T-helper 1 cell (primary cell): Measurements from ENCODE around the gene ZNF618.
A peak's percentile ranks its signal among the peaks of the same experiment; 100 is the strongest.

Experiments
- DNase-seq, 5 donors: peaks; one replicate each; pipeline ENCODE4 v3.0.0-alpha.2; 2012 to 2020

Gene ZNF618

DNA sequence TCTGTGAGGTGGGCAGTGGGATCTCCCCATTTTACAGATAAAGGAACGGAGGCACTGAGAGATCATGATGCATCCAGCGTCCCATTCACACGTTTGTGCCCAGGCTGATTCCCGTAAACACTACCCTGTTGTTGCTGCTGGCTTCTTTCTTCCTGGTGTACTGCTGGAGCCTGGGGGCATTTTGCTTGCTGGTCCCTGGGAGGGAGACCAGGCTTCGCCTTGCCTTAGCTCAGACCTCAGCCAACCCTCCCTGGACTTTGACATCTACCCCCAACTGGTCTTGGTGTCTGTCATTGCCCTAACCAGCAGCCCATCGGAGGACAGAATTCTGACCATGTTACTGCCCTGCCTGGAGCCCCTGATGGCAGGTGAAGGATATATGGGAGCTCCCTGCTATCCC, 82.4 kb downstream of the ZNF618 start:
- DNase-seq: no peak

DNA sequence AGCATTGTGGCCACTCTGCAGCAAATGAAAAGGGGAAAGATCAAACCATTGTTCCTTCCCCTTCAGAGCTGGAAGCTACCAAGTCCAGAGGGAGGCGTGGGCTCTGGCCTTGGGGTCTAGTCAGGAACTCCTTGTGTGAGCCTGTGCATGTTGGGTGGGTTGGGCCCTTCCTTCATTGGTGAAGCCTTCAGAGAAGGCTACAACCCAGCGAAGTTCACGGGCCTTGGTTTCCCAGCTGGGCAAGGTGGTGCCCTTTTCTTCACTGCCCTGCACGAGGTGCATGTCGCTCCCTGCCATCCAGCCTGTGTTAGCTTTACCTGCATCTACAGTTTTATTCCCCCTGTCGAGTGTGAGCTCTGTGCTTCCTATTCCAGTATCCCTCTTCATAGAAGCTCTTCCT, 84.7 kb downstream of the ZNF618 start:
- DNase-seq: no peak

DNA sequence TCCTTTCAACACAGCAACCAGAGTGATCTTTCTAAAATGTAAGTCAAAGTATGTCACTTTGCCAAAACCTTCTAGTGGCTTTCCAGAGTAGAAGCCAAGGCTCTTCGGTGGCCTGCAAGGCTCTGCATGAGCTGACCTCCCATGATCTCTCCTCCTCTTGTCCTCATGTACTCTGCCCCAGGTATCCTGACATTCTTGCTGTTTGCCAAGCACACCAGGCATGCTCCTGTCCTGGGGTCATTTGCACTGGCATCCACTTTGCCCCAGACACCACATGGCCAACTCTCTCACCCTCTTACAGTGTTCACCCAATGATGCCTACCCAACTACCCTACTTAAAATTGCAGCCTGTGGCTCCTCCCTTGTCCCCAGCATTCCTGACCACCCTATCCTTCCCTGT, 86.3 kb downstream of the ZNF618 start:
- no peak for DNase-seq

DNA sequence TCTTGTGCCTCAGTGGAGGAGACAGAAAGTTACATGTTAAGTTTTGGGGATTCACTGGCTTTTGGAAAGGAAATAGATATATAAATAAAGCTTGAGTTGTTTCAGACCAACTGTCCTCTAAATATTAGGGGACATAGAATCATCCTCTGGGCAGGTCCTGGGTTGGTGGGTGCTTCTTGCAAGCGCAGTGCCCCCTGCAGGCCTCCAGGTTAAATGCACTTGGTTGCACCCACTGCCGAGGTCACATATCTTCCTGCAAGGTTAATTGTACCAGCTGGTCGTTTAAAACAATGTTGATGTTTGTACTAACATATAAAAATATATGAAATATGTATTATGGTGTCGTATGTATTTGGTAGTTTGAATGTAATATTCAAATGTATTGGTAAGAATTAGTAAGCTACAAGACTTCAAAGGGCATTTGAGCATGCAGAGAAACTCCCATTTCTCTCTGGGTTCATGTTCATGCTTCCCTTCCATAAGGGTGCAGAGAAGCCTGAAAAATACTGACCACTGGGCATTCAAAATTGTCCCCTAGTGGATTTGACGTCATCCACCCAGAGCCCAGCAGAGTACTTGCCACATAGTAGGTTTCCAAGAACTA, 87.0 kb downstream of the ZNF618 start:
- peak in 2 of 5 donors; percentile 8 to 33 for DNase-seq

DNA sequence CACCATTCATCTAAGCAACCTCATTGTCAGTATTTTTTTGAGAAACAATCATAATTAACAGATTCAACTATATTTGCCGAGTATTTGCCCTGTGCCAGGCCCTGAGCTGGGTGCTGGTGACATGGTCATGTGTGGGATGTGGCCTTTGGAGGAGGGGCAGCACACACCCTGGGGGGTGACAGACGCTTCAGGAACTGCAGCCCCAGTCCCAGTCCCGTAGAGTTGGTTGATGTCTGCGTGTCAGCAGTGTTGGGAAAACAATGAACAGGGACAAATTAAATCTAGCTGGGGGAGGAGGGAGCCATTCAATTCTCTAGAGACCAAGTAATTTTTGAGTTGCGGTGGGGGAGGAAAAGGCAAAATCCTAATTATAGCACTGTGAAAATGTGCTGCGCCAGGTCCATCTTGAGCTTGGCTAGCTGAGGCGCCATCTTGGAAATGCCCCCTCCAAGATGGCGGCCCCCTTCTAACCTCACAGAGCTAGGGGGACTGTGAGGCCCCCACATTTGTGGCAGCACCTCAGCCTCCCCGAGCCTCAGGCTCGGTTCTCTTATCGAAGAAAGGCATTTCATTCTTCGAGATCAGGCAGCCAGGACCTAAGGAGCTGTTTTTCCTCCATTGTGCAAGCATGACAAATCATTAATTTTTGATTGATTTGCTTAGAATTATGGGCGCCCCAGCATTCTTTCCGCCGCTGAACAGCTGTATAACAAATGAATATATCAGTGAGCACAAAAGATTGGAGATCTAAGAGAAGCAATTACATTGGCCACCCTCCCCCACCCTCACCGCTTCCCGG, 87.8 kb downstream of the ZNF618 start:
- DNase-seq: no peak

DNA sequence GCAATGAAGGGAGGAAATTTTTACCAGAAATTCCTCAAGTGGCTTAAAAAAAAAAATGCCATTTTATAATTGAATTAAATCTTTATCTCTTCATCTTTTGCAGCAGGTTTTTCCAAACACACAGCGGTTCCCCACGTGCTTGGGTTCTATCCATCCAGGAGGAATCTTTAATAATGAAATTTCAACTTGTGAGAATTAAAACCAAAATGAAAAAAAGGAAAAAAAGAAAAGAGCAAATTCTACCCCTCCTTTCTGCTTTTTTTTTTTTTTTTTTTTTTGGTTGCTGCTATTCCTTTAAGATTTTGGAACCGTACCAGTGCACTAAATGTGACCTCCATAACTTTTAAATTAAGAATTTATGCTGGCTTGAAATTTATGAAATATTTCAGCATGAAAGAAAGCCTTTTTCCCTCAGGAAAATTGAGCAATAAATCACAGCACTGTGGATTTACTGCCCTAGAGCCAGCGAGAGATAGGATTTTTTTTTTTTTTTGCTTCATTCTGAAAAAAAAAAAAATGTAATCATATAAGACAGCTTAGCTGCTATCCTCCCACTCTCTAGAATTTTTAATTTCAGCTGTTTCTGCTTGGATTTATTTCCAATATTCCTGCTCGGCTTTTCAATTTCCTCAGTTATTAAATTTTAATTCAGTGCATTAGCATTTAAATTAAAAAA, 88.5 kb downstream of the ZNF618 start:
- no peak for DNase-seq

DNA sequence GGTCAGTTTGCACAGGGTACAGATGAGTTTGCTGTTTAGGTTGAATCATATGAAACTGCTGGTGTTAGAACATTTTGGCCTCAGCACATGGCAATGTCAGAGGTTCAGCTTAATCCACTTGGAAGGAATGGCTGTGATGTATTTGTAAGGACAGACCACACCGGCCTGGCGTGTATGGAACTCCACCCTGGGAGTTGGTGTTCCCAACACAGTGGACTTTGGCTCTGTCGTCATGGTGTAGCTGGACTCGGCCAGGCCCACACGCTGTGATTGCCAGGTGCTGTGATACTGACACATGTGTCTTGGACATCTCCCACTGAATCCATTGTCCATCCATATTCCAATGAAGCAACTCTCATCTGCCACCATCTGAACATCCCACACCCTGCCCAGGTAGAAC, 90.3 kb downstream of the ZNF618 start:
- no peak for DNase-seq

DNA sequence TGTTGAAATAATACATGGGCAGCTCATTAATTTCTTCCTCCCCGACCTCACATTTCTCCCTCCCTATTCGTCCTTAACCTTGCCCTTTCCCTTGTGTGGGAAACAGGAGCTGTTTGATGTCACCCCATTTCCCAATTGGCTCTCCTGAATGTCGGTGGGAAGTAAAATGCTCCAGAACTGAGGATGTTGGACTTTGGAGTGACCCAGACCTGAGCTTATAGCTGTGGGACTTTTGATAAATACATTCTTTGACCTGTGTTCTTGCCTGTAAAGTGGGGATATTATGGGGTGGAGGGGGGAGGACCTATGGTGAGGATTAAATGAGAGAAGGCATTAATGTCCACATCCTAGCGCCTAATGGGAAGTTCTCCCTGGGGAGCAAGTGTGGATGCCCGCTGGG, 91.3 kb downstream of the ZNF618 start:
- DNase-seq: no peak

DNA sequence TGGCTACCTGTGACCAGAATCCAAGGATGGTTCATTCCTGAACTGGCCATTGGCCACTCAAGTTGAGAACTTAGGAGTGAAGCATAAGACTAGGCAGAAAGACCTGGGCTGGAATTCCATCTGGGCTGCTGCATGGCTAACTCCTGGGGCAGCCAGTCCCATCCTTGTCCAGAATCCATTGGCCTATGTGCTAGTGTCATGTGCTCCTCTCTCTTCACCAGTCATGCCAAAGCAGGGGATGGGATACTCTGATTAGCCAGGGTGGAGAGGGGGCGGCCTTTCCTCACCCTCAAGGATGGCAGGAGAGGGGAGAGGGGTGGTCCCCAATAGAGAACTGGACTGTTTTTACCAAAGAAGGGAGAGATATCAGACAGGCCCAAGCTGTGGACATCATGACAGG, 93.2 kb downstream of the ZNF618 start:
- no peak for DNase-seq

DNA sequence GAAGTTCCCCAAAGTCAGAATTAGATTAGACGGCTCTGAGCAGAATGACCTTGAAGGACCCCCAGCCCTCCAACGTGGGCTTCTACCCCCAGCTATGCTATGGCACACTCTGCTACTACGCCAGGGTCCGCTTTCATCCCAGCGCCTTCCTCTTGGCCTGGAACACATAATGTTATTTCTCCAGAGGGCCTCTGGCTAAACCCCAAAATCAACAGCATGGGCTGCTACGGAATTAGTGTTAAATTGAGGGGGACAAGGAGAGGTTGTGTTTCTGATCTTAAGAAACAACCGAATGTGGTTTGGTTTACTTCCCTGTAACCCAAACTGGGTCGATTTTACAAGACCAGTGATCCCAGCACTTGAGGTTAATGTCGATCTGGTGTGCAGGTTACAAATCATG, 97.1 kb downstream of the ZNF618 start:
- DNase-seq: no peak

DNA sequence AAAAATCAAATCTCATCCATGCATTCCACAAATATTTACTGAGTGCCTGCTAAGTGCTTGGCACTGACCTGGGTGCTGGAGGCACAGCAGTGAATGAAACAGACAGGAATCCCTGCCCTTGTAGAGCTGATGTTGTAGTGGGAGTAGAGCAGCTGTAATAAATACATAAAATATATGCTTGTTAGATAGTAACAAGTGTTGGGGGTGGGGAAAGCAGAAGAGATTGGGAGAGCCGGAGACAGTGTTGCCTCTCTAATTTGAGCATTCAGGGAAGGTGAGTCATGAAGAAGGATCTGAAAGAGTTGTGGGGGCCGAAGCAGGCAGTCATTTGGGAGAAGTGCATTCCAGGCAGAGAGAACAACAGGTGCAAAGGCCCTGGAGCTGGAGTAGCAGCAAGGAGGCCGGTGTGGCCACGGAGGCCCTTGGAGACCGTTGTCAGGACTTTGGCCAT, 97.9 kb downstream of the ZNF618 start:
- no peak for DNase-seq

DNA sequence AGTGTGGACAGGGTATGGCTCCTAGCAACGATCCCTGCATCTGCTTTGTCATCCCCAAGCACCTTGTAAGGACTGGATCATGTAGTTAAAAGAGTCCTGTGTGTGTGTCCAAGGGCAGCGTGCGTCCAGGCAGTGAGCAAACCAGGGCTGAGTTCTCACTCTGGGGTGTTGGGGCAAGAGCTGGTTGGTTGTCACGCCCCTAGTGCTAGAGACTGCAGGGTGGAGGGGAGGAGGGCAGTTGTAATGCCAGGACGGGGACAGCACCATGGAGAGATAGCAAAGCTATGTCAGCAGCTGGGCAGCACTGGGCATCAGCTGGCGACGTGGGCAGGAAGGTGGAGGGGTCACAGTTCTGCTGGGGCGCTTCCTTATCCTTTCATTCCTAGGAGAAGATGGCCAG, 100.8 kb downstream of the ZNF618 start:
- DNase-seq: no peak

DNA sequence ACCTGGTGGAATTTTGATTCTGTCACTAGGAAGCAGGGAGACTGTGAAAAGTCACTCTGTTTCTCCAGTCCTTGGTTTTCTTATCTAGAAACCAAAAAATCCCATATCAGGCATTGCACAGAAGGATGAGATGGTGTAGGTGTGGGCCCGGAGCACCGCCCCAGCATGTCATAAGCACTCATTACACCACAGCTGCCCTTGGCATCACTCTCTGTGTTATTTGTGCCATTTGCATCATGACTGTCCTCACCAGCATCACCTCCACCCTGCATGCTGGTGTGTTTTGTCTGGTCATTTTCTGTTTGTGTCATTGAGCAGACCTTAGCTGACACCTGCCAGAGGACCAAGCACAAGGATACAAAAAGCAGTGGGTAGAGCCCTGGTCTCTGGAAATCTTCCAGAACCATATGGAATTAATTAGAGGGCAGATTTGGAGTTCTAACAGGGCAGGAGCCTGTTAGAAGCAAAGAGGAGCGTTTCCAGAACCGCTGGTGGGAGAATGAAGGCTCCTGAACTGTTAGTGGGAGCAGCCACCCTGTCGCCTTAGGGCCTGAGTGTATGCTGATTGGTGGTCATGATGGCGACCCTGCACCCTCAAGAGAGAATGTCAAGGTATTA, 102.7 kb downstream of the ZNF618 start:
- DNase-seq: no peak

DNA sequence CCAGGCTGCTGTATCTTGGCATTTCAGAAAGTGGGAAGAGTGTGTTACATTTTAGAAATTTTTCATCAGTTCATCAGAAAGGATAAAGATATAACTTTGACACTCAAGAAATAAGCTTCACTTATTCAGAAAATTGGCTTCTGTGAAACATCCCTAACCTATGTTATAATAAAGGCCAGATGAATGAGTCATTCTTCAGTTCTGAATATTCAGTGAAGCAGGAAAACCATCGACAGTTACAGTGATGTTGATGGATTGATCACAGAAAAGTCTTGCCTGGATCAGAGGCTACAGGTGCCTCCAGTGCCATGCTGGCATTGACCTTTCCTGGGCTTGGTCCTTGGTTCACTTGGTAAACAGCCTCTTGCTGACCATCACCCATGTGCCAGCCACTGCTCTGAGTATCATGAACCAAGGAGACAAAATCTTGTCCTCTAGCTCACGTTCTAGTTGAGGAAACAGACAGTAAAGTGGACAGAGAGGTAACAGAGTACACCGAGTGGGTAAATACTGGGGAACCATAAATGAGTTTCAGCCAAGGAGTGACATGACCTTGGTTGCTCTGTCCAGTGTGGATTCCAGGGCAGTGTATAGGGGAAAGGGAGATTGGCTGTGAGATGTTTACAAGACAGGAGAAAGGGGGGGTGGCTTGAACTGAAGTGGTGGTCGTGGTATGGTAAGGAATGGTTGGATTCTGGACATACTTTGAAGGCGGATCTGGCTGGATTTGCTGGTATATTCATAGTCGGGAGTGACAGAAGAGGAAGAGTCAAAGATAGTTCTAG, 103.4 kb downstream of the ZNF618 start:
- DNase-seq: no peak

DNA sequence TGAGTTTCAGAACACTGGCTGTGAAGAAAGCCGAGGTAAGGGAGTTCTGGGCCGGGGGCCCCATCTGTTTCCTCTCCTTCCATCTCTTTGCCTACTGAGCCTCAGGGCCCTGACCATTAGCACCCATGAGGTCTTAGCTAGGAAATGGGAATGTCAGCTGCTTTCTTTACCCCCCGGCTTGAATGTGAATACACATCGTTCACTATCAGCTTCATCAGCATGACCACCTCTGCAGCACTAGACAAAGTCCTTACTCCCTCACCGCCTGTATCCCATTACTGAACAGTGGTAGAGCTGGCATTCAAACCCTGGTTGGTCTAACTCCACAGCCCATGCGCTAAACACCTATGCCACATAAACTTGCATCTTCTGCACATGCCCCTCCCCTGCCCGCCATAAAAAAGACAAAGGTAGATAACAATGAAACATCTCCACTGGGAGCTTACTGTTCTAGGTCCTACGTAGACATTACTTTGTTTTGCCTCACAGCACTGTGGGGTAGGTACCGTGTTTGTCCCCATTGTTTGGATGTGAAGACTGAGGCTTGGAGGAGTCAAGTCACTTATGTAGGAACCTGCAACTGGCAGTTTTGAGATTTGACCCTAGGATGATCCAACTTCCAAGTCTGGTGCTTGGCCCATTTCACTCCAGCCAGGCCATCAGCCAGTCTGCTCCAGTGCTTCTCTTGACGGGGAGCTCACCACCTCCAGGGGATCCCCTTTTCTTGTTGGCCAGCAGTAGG, 108.7 kb downstream of the ZNF618 start:
- no peak for DNase-seq

DNA sequence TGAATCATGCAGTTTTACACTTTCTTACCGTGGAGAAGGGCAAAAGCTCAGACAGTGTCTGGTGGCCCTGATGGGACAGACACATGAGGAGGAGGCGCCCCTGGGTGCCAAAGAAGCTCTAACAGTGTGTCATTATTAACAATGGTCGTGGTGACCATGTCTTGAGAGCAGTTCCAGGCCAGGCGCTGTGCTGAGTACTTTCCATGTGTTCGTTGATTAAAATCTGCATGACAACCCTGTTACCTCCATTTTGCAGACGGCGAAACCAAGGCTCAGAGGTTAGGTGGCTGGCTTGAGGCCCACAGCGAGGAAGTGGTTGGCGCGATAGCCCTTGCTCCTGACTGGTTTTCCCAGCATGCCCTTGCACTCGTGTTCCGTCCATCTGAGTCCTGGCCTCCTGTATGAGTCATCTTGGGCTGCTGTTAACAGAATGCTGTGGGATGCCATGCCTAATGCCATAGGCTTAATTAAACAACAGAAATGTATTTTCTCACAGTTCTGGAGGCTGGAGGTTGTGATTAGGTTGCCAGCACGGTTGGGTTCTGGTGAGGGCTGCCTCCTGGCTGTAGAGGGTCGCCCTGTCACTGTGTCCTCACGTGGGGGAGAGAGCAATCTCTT, 110.0 kb downstream of the ZNF618 start:
- DNase-seq: no peak

DNA sequence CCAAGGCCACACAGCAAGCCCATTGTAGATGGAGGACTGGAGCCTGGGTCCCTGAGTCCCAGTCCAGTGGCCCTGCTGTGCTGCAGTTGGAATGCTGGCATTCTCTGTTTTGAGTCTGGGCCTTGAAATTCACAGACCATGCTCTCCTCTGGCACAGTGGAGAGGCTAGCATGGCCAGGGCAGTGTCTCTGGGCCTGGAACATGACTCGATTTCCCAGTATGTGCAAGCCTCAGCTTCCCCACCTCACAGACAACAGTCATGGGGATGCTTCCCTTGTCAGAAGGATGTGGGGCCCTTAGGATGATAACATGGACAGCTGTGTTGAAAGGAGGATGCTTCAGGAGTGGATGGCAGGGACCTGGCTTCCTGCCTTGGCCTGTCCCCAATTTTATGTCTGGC, 110.8 kb downstream of the ZNF618 start:
- DNase-seq: no peak

DNA sequence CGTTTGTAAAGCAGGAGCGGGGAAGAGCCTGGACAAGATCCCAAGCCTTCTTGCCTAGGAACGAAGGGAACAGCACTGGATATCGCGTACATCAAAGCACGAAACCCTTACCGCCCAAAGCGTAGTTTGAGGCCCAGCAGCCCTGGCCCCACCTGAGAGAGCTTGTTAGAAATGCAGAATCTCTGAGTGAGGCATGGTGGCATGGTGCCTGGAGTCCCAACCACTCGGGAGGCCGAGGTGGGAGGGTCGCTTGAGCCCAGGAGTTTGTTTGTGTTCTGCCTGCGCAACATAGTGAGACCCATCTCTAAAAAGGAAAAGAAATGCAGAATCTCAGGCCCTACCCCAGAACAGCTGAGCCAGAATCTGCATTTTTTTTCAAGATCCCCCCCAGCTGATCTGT, 111.4 kb downstream of the ZNF618 start:
- DNase-seq: no peak

DNA sequence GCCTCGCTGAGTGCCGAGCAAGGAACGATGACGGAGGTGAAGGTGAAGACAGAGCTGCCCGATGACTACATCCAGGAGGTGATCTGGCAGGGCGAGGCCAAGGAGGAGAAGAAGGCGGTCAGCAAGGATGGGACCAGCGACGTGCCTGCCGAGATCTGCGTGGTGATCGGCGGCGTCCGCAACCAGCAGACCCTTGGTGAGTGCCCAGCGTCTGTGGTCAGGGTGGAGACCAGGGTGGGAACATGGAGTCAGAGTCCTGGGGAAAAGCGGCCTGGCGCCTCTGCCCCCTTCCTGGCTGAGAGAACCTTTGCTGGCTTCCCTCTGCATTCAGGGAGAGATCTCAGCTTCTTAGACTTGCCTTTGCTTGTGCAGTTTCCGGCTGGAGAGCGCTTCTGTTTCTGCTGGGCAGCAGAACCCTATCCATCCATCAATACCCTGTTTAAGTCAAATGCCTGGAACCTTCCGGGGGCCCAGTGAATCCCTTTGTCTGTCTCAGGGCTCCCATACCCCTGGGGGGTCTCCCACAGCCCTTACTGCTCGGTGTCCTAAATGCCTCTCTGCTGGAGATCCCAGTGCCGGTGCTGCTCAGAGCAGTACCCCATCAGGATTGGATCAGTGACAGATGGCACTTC, 112.4 kb downstream of the ZNF618 start:
- no peak for DNase-seq

DNA sequence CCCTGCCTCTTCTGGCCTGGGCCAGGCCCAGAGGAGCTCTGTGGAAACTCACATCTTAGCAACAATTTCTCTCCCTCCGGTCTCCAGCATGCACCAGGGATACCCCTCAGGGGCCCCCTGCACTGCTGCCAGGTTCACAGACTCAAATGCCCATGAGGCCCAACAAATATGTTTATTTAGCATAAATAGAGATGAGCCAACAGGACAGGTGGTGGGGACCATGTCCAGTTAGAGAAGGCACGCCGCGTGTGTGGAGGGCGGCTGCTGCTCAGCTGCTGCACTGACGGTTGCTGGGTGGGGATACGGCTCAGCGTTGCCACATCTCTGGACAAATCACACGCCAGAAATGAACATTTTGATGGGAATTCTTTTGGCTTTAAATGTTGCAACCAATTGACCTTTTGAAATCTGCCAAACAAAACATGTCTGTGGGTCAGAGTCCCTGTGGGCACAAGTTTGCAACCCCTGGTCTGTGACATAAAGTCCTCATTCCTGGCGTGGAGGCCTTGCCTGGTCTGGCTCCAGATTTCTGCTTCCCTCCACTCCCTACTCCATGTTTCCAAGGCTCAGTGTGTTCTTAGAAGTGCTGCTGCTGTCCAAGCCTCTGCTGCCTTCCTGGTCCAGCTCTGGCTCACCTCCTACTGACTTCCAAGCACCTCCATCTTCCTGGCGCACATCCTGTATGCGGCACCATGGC, 113.1 kb downstream of the ZNF618 start:
- DNase-seq: no peak
